Nasal cavity respiratory epithelium epithelial cell of viscerocranial mucosa (primary cell): ENCODE measurements around the gene C1QTNF1. TPM values are rescaled to one million over a fixed set of nuclear protein-coding genes. Genes with fewer than 3 reads are reported as not detected.

Experiments
- total RNA-seq: library from RNA; depleted of rRNA; stranded (reverse); fragments of >200 nt; gene quantifications from 2 replicates; pipeline ENCODE4 v1.2.3, GENCODE V29; 2014

Gene C1QTNF1, protein sequence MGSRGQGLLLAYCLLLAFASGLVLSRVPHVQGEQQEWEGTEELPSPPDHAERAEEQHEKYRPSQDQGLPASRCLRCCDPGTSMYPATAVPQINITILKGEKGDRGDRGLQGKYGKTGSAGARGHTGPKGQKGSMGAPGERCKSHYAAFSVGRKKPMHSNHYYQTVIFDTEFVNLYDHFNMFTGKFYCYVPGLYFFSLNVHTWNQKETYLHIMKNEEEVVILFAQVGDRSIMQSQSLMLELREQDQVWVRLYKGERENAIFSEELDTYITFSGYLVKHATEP
- total RNA-seq: 3.4 and 8.3 TPM in 2 replicates

DNA sequence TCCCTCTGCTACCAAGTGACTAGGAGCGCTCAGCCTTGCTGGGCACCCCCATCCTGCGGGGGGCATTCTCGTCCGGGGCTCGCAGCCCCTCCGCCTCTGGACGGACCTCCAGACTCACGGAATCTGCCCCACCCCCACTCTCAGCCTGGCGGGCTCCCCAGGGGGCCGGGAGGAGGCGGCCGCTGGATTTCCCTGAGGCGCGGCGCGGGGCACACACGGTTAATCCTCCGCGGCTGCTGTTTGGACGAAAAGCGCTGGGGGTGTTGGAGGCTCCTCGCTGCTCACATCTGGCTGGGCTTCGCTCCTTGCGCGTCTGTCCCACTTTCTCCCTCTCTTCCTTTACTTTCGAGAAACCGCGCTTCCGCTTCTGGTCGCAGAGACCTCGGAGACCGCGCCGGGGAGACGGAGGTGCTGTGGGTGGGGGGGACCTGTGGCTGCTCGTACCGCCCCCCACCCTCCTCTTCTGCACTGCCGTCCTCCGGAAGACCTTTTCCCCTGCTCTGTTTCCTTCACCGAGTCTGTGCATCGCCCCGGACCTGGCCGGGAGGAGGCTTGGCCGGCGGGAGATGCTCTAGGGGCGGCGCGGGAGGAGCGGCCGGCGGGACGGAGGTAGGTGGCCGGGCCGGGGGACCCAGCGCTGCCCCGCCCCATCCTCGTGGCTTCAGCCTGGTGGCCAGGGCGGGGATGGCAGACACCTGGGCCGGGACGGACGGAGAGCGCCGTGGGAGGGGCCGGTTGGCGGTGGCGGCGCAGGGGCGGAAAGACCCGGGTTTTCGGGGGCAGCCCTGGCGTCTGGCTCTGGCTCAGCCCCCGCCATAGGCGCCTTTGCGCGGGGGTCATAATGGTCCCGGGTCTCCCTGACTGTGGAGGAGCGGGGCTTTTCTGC, at the start of gene C1QTNF1:
Gene C1QTNF1, plus strand, starts transcription at position 284 of the 886 bp plus-strand sequence. CDS start 19,800 bp downstream, outside the sequence.

GRCh38 chr17:78979780-78980623, 44.0 kb upstream of the C1QTNF1 start, which contains the start of gene LGALS3BP:
Gene LGALS3BP (minus strand): TSS chr17:78979923. CDS start chr17:78977191, 2,732 bp downstream.

GRCh38 chr17:79009397-79010303, 14.3 kb upstream of the C1QTNF1 start, which contains the start of gene CANT1:
Gene CANT1 (minus strand): TSS chr17:79009764. CDS start chr17:78997622, 12,142 bp downstream.

GRCh38 chr17:79074649-79075445, 50.9 kb downstream of the C1QTNF1 start, which contains the start of gene ENGASE:
Gene ENGASE (plus strand): TSS chr17:79074824. CDS start chr17:79074945, 121 bp downstream.

Other genes starting within 250 kb of the C1QTNF1 start
- gene CYTH1, start 241.9 kb upstream of the C1QTNF1 start, total RNA-seq: 30.1 and 44.6 TPM in 2 replicates
- gene USP36, start 183.4 kb upstream of the C1QTNF1 start, total RNA-seq: 31.8 and 61.9 TPM in 2 replicates
- gene CEP295NL, start 121.0 kb upstream of the C1QTNF1 start, total RNA-seq: under 0.01 and 0.43 TPM in 2 replicates
- gene TIMP2, start 98.8 kb upstream of the C1QTNF1 start, total RNA-seq: 2.7 and 14.2 TPM in 2 replicates
- gene LGALS3BP, start 44.2 kb upstream of the C1QTNF1 start, total RNA-seq: 116 and 691 TPM in 2 replicates
- gene CANT1, start 14.4 kb upstream of the C1QTNF1 start, total RNA-seq: 84.1 and 91.8 TPM in 2 replicates
- gene ENGASE, start 50.7 kb downstream of the C1QTNF1 start, total RNA-seq: 10.6 and 15.1 TPM in 2 replicates